BJ (cell line): Measurements from ENCODE around the gene CYB5RL. TPM values are rescaled to one million over a fixed set of nuclear protein-coding genes. Genes with fewer than 3 reads are reported as not detected.

Source experiments
- CTCF ChIA-PET: fragments of 350-600 bp; formaldehyde crosslinking; extraction: SDS; loops from one replicate; lab custom pipeline; 2021; ENCODE audit warnings: antibody characterized with exemption, inconsistent platforms; lab: Yijun Ruan, JAX
- POLR2A ChIA-PET: fragments of 300-600 bp; sonication (Branson Sonifier 250); formaldehyde crosslinking; extraction: SDS; loops from one replicate; lab custom pipeline; 2021; ENCODE audit warnings: antibody characterized with exemption; lab: Charles Lee
- DNase-seq: peaks from one replicate; pipeline ENCODE4 v3.0.0-alpha.2; 2011; ENCODE audit warnings: low read depth
- H3K27me3 ChIP-seq: 2 replicates; pipeline ENCODE4 v1.6.0; 2011; ENCODE audit warnings: low read length; ENCODE audit not compliant: control insufficient read depth, insufficient read depth
- H3K36me3 ChIP-seq: 2 replicates; pipeline ENCODE4 v1.5.1; 2011; ENCODE audit warnings: low read length; ENCODE audit not compliant: control insufficient read depth, insufficient read depth
- H3K4me3 ChIP-seq: 2 replicates; pipeline ENCODE4 v1.5.1; 2011; ENCODE audit warnings: low read depth, mild to moderate bottlenecking, control low read depth, low read length
- CTCF ChIP-seq: IDR thresholded peaks from 2 replicates; pipeline ENCODE4 v1.5.1; 2011; ENCODE audit warnings: low read depth, mild to moderate bottlenecking, control low read depth, inconsistent platforms, low read length, moderate library complexity; ENCODE audit not compliant: insufficient read depth
- polyA plus RNA-seq: library from polyadenylated mRNA; depleted of rRNA; stranded (reverse); fragments of >200 nt; gene quantifications from 2 replicates; pipeline ENCODE4 v1.2.3, GENCODE V29; 2011

Gene CYB5RL
- polyA plus RNA-seq, 1 experiment: 4.0 TPM

GRCh38 chr1:54227091-54227602 lies 27.3 kb upstream of the CYB5RL start:
- ChIA-PET CTCF (interaction anchor here (0.9 to 1.0 kb wide), 2 partner anchors 10 to 105 kb away, joined by 3 to 4 read pairs; no protein-coding TSS in a partner anchor), POLR2A (no interaction called here)
- no peak for DNase-seq
- peaks cover 8% of the 10 kb centered on the region for H3K36me3 ChIP-seq
- no peak overlapping the region for H3K4me3 ChIP-seq
- no peaks in the 10 kb centered on the region for H3K27me3 ChIP-seq
- no peak for TF ChIP-seq CTCF

GRCh38 chr1:54225986-54226559 lies 26.2 kb upstream of the CYB5RL start:
- Histone ChIP-seq H3K4me3 (no peak overlapping the region), H3K27me3 (no peaks in the 10 kb centered on the region), H3K36me3 (peaks cover 9% of the 10 kb centered on the region)
- POLR2A ChIA-PET: no interaction called here
- DNase-seq: no peak
- TF ChIP-seq CTCF: no peak
- CTCF ChIA-PET: interaction anchor here (0.6 kb wide), 1 partner anchor 180 kb away, joined by 3 read pairs; the partner anchor contains the start of gene SSBP3

- TF ChIP-seq CTCF: no peak
- H3K27me3 ChIP-seq: no peaks in the 10 kb centered on the region
- ChIA-PET POLR2A (no interaction called here), CTCF (interaction anchor here (0.6 kb wide), 1 partner anchor 181 kb away, joined by 3 read pairs; the partner anchor contains the start of gene SSBP3)
- H3K36me3 ChIP-seq: peaks cover 9% of the 10 kb centered on the region
- no peak for DNase-seq
- H3K4me3 ChIP-seq: no peak overlapping the region
Observed at GRCh38 chr1:54225378-54225777, 25.5 kb upstream of the CYB5RL start.

GRCh38 chr1:54224233-54224632 lies 24.4 kb upstream of the CYB5RL start:
- peaks cover 9% of the 10 kb centered on the region for H3K36me3 ChIP-seq
- no peak for TF ChIP-seq CTCF
- CTCF ChIA-PET: no interaction called here
- POLR2A ChIA-PET: no interaction called here
- no peaks in the 10 kb centered on the region for H3K27me3 ChIP-seq
- no peak for DNase-seq
- no peak overlapping the region for H3K4me3 ChIP-seq

GRCh38 chr1:54223441-54224202 lies 23.8 kb upstream of the CYB5RL start:
- DNase-seq: no peak
- H3K4me3 ChIP-seq: no peak overlapping the region
- ChIA-PET CTCF (no interaction called here), POLR2A (no interaction called here)
- no peak for TF ChIP-seq CTCF
- H3K36me3 ChIP-seq: peaks cover 9% of the 10 kb centered on the region
- H3K27me3 ChIP-seq: no peaks in the 10 kb centered on the region
